ENCODE results near the gene INPP1. TPM values are rescaled to one million over a fixed set of nuclear protein-coding genes. Genes with fewer than 3 reads are reported as not detected.
A peak's percentile ranks its signal among the peaks of the same experiment; 100 is the strongest.

Gene INPP1
- polyA plus RNA-seq, 1 donor (not counting 4 experiments of a cell fraction or from before 2014, with no cell fraction given), result 6.3 TPM

- no peaks in the 10 kb centered on the region for H3K9me3 ChIP-seq (ENCODE audit: control insufficient read depth, low read depth, low read length)
- no peak overlapping the region for H3K4me3 ChIP-seq (ENCODE audit: control insufficient read depth in 2 of 3, extremely low read depth in 1 of 3, insufficient read depth in 2 of 3, low read depth in 1 of 3, low read length in 3 of 3)
- H3K9ac ChIP-seq (ENCODE audit: control insufficient read depth, extremely low read depth, insufficient read depth, low read length), result no peak overlapping the region
- H3K27ac ChIP-seq (ENCODE audit: control insufficient read depth, insufficient read depth, low read length), result peak overlapping the region; percentile 49
- H3K36me3 ChIP-seq (ENCODE audit: control insufficient read depth in 2 of 2, extremely low read depth in 1 of 2, insufficient read depth in 2 of 2, low read length in 2 of 2), result no peaks in the 10 kb centered on the region
- peaks cover 1% of the 10 kb centered on the region for H3K79me2 ChIP-seq (ENCODE audit: control insufficient read depth, insufficient read depth, low read length)
- DNase-seq (ENCODE audit: low read depth, low spot score) (no peak), FAIRE-seq (no peak)
- H2AFZ ChIP-seq (ENCODE audit: control insufficient read depth, low read length), result no peak overlapping the region
- TF ChIP-seq EZH2 (IDR thresholded peaks at IDR 0.05; ENCODE audit: low read length), result no peak
- TF ChIP-seq CTCF (optimal IDR thresholded peaks at IDR 0.05 in 1 of 3, IDR thresholded peaks at IDR 0.05 in 1 of 3, conservative IDR thresholded peaks at IDR 0.05 in 1 of 3; ENCODE audit: extremely low read depth in 1 of 3, insufficient read depth in 2 of 3, low read length in 3 of 3), result no peak
- peaks cover 50% of the 10 kb centered on the region for H3K4me1 ChIP-seq (ENCODE audit: control insufficient read depth, extremely low read depth, insufficient read depth, low read length)
- dilution Hi-C loops (cut with MboI; ENCODE audit: extremely low pct_ligation_motif_present, low sequenced_read_pairs), result no loop called here
- peak overlapping the region; percentile 14 for H3K4me2 ChIP-seq (ENCODE audit: control insufficient read depth, extremely low read depth, insufficient read depth, low read depth, low read length)
- no peaks in the 10 kb centered on the region for H3K27me3 ChIP-seq (ENCODE audit: control insufficient read depth, extremely low read depth, insufficient read depth, low read length)
- no peaks in the 10 kb centered on the region for H3K9me1 ChIP-seq (ENCODE audit: control insufficient read depth, extremely low read depth, insufficient read depth, low read length)
- no peaks in the 10 kb centered on the region for H4K20me1 ChIP-seq (ENCODE audit: control insufficient read depth, extremely low read depth, insufficient read depth, low read length)
Measured at GRCh38 chr2:190353537-190353899, 10.1 kb downstream of the INPP1 start.

- TF ChIP-seq EZH2 (IDR thresholded peaks at IDR 0.05; ENCODE audit: low read length) (no peak), CTCF (optimal IDR thresholded peaks at IDR 0.05 in 1 of 3, IDR thresholded peaks at IDR 0.05 in 1 of 3, conservative IDR thresholded peaks at IDR 0.05 in 1 of 3; ENCODE audit: extremely low read depth in 1 of 3, insufficient read depth in 2 of 3, low read length in 3 of 3) (no peak)
- Histone ChIP-seq H3K4me3 (ENCODE audit: control insufficient read depth in 2 of 3, extremely low read depth in 1 of 3, insufficient read depth in 2 of 3, low read depth in 1 of 3, low read length in 3 of 3) (peak overlapping the region in 1 of 3 experiments; percentile 14), H3K36me3 (ENCODE audit: control insufficient read depth in 2 of 2, extremely low read depth in 1 of 2, insufficient read depth in 2 of 2, low read length in 2 of 2) (no peaks in the 10 kb centered on the region), H3K4me2 (ENCODE audit: control insufficient read depth, extremely low read depth, insufficient read depth, low read depth, low read length) (peak overlapping the region; percentile 39), H3K9me1 (ENCODE audit: control insufficient read depth, extremely low read depth, insufficient read depth, low read length) (no peaks in the 10 kb centered on the region), H3K9ac (ENCODE audit: control insufficient read depth, extremely low read depth, insufficient read depth, low read length) (no peak overlapping the region), H3K4me1 (ENCODE audit: control insufficient read depth, extremely low read depth, insufficient read depth, low read length) (peaks cover 56% of the 10 kb centered on the region), H3K79me2 (ENCODE audit: control insufficient read depth, insufficient read depth, low read length) (peaks cover 1% of the 10 kb centered on the region), H3K27me3 (ENCODE audit: control insufficient read depth, extremely low read depth, insufficient read depth, low read length) (no peaks in the 10 kb centered on the region), H2AFZ (ENCODE audit: control insufficient read depth, low read length) (peak overlapping the region; percentile 51), H3K9me3 (ENCODE audit: control insufficient read depth, low read depth, low read length) (no peaks in the 10 kb centered on the region), H3K27ac (ENCODE audit: control insufficient read depth, insufficient read depth, low read length) (peak overlapping the region; percentile 49), H4K20me1 (ENCODE audit: control insufficient read depth, extremely low read depth, insufficient read depth, low read length) (no peaks in the 10 kb centered on the region)
- FAIRE-seq (no peak), DNase-seq (ENCODE audit: low read depth, low spot score) (no peak)
- dilution Hi-C loops (cut with MboI; ENCODE audit: extremely low pct_ligation_motif_present, low sequenced_read_pairs), result no loop called here
Measured at GRCh38 chr2:190354003-190354690, 10.8 kb downstream of the INPP1 start.
